ENCODE measurements around the gene C12orf50.

Gene C12orf50

DNA sequence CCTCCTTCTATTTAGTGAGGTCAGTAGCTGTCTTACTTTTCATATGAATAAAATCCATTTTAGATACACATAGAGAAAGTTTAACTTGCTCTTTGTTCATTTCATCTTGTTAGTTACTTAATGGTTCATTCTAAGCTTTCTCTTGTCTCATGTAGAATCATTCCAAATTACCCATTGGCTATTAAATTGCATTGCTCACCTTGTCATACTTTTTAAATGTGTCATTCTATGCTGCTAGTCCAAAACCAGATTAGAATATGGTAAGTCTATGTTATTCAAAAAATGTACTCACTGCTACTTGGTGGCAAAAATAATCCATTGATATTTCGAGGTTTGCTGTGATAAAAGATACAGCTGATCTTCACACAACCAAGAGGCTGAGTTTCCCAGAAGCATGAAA, 3.0 kb downstream of the C12orf50 start:
- no peak for DNase-seq (ENCODE audit: low read depth)
- no peak overlapping the region for H3K4me3 ChIP-seq (ENCODE audit: low read depth, low read length)
- TF ChIP-seq, protein P1, sequence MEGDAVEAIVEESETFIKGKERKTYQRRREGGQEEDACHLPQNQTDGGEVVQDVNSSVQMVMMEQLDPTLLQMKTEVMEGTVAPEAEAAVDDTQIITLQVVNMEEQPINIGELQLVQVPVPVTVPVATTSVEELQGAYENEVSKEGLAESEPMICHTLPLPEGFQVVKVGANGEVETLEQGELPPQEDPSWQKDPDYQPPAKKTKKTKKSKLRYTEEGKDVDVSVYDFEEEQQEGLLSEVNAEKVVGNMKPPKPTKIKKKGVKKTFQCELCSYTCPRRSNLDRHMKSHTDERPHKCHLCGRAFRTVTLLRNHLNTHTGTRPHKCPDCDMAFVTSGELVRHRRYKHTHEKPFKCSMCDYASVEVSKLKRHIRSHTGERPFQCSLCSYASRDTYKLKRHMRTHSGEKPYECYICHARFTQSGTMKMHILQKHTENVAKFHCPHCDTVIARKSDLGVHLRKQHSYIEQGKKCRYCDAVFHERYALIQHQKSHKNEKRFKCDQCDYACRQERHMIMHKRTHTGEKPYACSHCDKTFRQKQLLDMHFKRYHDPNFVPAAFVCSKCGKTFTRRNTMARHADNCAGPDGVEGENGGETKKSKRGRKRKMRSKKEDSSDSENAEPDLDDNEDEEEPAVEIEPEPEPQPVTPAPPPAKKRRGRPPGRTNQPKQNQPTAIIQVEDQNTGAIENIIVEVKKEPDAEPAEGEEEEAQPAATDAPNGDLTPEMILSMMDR (conservative IDR thresholded peaks at IDR 0.05; ENCODE audit: low read depth, low read length), result no peak

DNA sequence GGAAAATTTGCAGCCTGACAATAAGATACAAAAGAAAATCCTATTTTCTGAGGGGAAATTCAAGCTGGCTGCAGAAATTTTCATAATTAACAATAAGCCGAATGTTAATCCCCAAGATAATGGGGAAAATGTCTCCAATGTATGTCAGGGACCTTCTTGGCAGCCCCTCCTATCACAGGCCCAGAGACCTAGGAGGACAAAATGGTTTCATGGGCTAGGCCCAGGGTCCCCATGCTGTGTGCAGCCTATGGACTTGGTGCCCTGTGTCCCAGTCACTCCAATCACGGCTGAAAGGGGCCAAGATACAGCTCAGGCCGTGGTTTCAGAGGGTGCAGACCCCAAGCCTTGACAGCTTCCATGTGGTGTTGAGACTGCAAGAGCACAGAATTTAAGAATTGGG, 11.2 kb downstream of the C12orf50 start:
- no peak for DNase-seq (ENCODE audit: low read depth)
- TF ChIP-seq, protein P1 (conservative IDR thresholded peaks at IDR 0.05; ENCODE audit: low read depth, low read length), result no peak
- no peak overlapping the region for H3K4me3 ChIP-seq (ENCODE audit: low read depth, low read length)

DNA sequence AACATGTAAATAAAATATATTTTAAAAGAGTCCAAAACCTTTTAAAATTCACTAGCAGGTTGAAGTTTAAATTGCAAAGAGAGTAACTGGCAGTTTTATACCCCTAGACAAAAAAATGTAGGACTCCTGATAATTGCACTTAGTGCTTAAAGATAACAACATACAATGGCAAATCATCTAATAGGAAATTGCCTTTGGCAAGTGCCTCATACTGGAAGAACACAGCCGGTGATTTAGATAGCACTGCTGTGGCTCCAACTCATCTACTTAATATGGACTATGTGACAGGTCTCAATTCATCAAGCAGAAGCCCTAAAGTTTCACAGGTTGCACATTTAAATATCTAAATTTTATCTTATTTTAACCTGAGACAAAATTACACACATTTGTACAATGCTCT, 13.4 kb downstream of the C12orf50 start:
- TF ChIP-seq, protein P1 (conservative IDR thresholded peaks at IDR 0.05; ENCODE audit: low read depth, low read length), result no peak
- no peak overlapping the region for H3K4me3 ChIP-seq (ENCODE audit: low read depth, low read length)
- no peak for DNase-seq (ENCODE audit: low read depth)

DNA sequence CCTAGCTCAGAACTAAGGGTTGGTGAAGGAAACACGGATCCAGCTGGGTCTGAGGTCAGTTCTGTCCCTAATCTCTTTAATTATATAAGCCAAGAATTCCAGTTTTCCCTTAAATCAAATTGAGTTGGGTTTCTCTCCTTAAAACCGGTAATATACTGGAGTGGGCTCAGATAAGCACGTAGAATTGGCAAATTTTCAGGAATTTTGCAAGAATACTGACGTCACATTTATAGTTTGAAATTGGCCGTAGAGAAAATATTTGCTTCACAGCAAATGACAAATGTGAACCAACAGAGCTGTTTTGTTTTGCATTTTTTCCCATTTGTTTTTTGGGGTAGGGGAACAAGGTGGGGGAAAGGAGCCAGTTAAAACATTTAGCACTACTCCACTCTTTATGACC, 17.4 kb downstream of the C12orf50 start:
- no peak for DNase-seq (ENCODE audit: low read depth)
- TF ChIP-seq, protein P1 (conservative IDR thresholded peaks at IDR 0.05; ENCODE audit: low read depth, low read length), result no peak

DNA sequence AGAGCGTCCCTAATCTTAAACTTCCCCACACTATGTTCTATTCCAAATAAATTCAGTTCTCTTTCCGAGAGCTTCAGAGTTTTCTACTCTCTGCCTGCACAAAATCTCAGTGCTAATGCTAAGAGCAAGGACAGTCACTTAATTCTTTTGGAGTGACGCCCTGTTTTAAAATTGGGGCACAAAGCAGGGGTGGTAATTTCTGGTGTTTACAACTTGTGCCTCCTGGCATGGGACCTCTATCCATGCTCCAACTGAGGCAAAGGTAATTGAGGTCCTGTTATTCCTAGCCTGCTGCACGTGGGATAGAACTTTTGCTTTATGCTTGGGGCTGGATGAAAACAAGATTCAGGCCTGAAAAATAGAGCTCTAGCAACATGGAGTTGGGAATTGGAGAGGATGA, 22.9 kb downstream of the C12orf50 start:
- no peak for DNase-seq (ENCODE audit: low read depth)
- TF ChIP-seq, protein P1 (conservative IDR thresholded peaks at IDR 0.05; ENCODE audit: low read depth, low read length), result no peak
- no peak overlapping the region for H3K4me3 ChIP-seq (ENCODE audit: low read depth, low read length)

More for the DNA sequence above, 17.4 kb downstream of the C12orf50 start:
- no peak overlapping the region for H3K4me3 ChIP-seq (ENCODE audit: low read depth, low read length)

DNA sequence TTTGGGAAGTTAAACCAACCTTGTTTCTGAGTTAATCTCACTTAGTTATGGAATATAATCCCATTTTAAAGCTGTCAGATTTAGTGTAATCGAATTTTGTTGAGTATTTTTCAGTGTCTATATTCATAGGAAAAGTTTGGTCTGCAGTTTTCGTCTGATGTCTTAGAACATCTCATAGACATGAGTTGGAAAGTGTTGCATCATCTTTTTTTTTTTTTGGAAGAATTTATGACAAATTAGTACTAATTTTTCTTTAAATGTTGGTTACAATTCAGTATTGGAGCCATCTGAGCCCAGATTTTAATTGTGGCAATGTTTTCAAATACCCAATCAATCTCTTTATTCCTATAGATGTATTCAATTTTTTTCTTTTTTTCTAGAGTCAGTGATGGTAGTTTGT, 27.9 kb downstream of the C12orf50 start:
- TF ChIP-seq, protein P1 (conservative IDR thresholded peaks at IDR 0.05; ENCODE audit: low read depth, low read length), result no peak
- no peak for DNase-seq (ENCODE audit: low read depth)
- H3K4me3 ChIP-seq (ENCODE audit: low read depth, low read length), result no peak overlapping the region

DNA sequence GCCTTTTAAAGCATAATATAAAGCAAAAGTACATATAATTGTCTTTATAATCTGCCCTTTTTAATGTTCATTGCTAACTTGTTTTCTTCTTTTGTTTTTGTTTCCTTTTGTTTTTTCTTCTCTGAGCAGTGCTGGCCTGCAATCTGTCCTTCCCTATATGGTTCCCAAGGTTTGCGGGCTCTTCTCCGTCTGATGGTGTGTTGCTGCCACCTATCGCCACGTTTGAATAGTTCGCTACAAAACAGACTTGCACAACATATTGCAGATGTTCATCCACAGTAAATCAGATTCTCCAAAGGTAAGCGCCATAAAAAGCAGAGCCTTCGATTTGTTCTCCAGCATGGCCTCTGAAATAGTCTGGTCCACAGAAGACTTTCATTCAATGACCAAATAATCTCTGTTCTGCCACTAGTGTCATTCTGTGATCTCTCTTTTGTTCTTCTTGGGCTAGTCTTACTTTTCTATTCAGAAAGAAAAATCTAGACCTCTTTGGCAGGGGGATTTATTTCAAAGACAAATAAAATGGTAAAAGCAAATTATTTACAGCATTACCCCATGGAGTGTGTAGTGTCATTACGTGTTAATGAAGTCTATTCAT, 33.5 kb downstream of the C12orf50 start:
- peak; percentile 89 for DNase-seq (ENCODE audit: low read depth)
- TF ChIP-seq, protein P1 (conservative IDR thresholded peaks at IDR 0.05; ENCODE audit: low read depth, low read length), result peak; percentile 92
- no peak overlapping the region for H3K4me3 ChIP-seq (ENCODE audit: low read depth, low read length)

All from choroid plexus epithelial cell (primary cell).